A673 (cell line): Measurements from ENCODE around the gene ABR. TPM values are rescaled to one million over a fixed set of nuclear protein-coding genes. Genes with fewer than 3 reads are reported as not detected.
"Not testable (repeated sequence)": the region's sequence is repeated elsewhere in the genome, so short reads cannot be mapped to it uniquely, and the experiment has no call there.

Experiments
- BruUV-seq: library from RNA; stranded (reverse); fragments of 400-500 nt; replicated peaks from 2 replicates; lab custom pipeline; 2021; lab: Mats Ljungman, UMichigan
- CTCF ChIA-PET: fragments of 300-600 bp; sonication (Branson Sonifier 250); formaldehyde crosslinking; loops from one replicate; lab custom pipeline; 2022; ENCODE audit warnings: antibody characterized with exemption; lab: Charles Lee
- POLR2A ChIA-PET: fragments of 300-600 bp; sonication (Branson Sonifier 250); formaldehyde crosslinking; loops from one replicate; lab custom pipeline; 2022; ENCODE audit warnings: antibody characterized with exemption; ENCODE audit not compliant: low non-redundant PET; lab: Charles Lee
- DNase-seq: peaks from one replicate; pipeline ENCODE4 v3.0.0-alpha.2; 2015; ENCODE audit warnings: low spot score
- H3K27ac ChIP-seq: fragments of 200-600 bp; sonication (generic); 2 replicates; pipeline ENCODE4 v1.5.1; 2016; ENCODE audit warnings: mixed run types, low read depth, mild to moderate bottlenecking, mixed read lengths, antibody characterized with exemption, low read length; ENCODE audit not compliant: poor library complexity, severe bottlenecking
- H3K27me3 ChIP-seq: fragments of 200-600 bp; sonication (generic); replicated peaks from 2 replicates; pipeline ENCODE4 v1.6.1; 2017; ENCODE audit warnings: mixed run types, low read depth, mild to moderate bottlenecking, mixed read lengths, antibody characterized with exemption, low read length; ENCODE audit not compliant: insufficient read depth, poor library complexity
- H3K36me3 ChIP-seq: fragments of 200-600 bp; sonication (generic); 2 replicates; pipeline ENCODE4 v1.6.1; 2016; ENCODE audit warnings: mixed run types, mild to moderate bottlenecking, mixed read lengths, antibody characterized with exemption, low read length; ENCODE audit not compliant: insufficient read depth, poor library complexity, severe bottlenecking
- H3K4me1 ChIP-seq: fragments of 200-600 bp; sonication (generic); 2 replicates; pipeline ENCODE4 v1.6.1; 2017; ENCODE audit warnings: mixed run types, mild to moderate bottlenecking, mixed read lengths, antibody characterized with exemption, low read length; ENCODE audit not compliant: insufficient read depth, poor library complexity, severe bottlenecking
- H3K4me3 ChIP-seq: fragments of 200-600 bp; sonication (generic); 2 replicates; pipeline ENCODE4 v1.5.1; 2016; ENCODE audit warnings: low read depth, mixed run types, mild to moderate bottlenecking, mixed read lengths, low read length; ENCODE audit not compliant: poor library complexity, severe bottlenecking
- H3K9me3 ChIP-seq: fragments of 200-600 bp; sonication (generic); 2 replicates; pipeline ENCODE4 v1.6.1; 2016; ENCODE audit warnings: mixed run types, low read depth, mild to moderate bottlenecking, mixed read lengths, antibody characterized with exemption, low read length; ENCODE audit not compliant: poor library complexity, severe bottlenecking
- EZH2 ChIP-seq: fragments of 200-600 bp; sonication (generic); IDR thresholded peaks from 2 replicates; pipeline ENCODE4 v1.6.1; 2017; ENCODE audit warnings: borderline replicate concordance, low read depth, mild to moderate bottlenecking, mixed read lengths, antibody characterized with exemption, low read length; ENCODE audit not compliant: poor library complexity, severe bottlenecking
- intact Hi-C: fragments of 100-400 bp; cut with micrococcal nuclease; formaldehyde crosslinking; loops from one replicate; pipeline ENCODE4 v1.10.0; 2022; ENCODE audit not compliant: unreplicated experiment
- total RNA-seq: library from RNA; stranded (reverse); gene quantifications from 2 replicates; pipeline ENCODE4 v1.2.3, GENCODE V29; 2021
- TF ChIP-seq, protein P1 (sequence below): fragments of 300-800, 200-600 bp; sonication (generic); conservative IDR thresholded peaks from 2 replicates; pipeline ENCODE4 v1.5.1; 2017; ENCODE audit warnings: low read depth, mild to moderate bottlenecking, antibody characterized with exemption, low read length, moderate library complexity, mixed read lengths

The ABR gene
- total RNA-seq, 1 experiment from 2014 or later = 47.6 TPM

DNA sequence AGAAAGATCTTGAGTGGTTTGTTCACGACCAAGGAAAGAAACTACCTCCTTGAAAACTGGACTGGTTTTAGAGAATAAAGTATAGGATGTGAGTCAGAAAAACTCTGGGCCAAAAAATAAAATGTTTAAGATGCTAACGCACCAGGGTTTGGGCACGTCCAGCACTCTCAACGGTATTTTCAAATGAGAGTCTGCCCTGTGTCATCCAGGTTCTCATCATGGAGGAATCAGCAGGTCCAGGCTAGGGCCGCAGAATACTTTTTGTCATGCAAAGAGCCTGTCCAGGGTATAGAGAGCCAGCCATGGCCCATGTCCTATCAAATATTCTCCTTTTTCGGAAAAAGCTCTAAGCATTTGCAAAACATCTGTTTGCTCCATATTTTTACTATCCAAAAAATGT is 202.6 kb downstream of the ABR start:
- intact Hi-C loops = no loop called here
- no peak for TF ChIP-seq EZH2
- TF ChIP-seq, protein P1, sequence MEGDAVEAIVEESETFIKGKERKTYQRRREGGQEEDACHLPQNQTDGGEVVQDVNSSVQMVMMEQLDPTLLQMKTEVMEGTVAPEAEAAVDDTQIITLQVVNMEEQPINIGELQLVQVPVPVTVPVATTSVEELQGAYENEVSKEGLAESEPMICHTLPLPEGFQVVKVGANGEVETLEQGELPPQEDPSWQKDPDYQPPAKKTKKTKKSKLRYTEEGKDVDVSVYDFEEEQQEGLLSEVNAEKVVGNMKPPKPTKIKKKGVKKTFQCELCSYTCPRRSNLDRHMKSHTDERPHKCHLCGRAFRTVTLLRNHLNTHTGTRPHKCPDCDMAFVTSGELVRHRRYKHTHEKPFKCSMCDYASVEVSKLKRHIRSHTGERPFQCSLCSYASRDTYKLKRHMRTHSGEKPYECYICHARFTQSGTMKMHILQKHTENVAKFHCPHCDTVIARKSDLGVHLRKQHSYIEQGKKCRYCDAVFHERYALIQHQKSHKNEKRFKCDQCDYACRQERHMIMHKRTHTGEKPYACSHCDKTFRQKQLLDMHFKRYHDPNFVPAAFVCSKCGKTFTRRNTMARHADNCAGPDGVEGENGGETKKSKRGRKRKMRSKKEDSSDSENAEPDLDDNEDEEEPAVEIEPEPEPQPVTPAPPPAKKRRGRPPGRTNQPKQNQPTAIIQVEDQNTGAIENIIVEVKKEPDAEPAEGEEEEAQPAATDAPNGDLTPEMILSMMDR = no peak
- peaks cover 41% of the 10 kb centered on the region for H3K27me3 ChIP-seq
- POLR2A ChIA-PET = no interaction called here
- H3K4me3 ChIP-seq = no peak overlapping the region
- CTCF ChIA-PET = no interaction called here
- peaks cover 8% of the 10 kb centered on the region for H3K4me1 ChIP-seq
- DNase-seq = no peak
- BruUV-seq = no TSS peak
- no peaks in the 10 kb centered on the region for H3K36me3 ChIP-seq
- H3K9me3 ChIP-seq = no peaks in the 10 kb centered on the region
- no peak overlapping the region for H3K27ac ChIP-seq

DNA sequence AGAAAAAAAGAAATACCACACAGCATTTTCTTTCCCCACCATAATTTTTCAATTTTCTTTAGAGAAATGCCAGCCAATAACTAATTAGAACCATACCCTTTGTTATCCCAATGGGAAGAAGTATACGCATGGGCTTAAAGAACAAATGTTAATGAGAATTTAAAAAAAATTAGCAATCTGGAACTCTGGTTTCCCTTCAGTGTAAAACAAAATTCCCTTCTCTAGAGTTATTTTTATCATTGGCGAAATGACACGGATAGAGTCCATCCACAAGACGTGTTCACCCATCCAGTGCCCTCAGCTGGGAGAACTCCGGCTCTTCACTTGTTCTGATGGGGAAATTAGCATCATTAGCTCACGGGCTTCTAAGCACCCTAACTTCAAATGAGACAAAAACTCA is 203.5 kb downstream of the ABR start:
- intact Hi-C loops = no loop called here

GRCh38 chr17:975371-975915 is 204.3 kb downstream of the ABR start:
- Histone ChIP-seq H3K4me3 (no peak overlapping the region), H3K9me3 (no peaks in the 10 kb centered on the region), H3K27me3 (peaks cover 56% of the 10 kb centered on the region), H3K36me3 (no peaks in the 10 kb centered on the region), H3K4me1 (peaks cover 8% of the 10 kb centered on the region), H3K27ac (no peak overlapping the region)
- intact Hi-C loops = no loop called here
- TF ChIP-seq EZH2 = no peak
- TF ChIP-seq, protein P1 = no peak
- ChIA-PET POLR2A (no interaction called here), CTCF (no interaction called here)
- BruUV-seq = no TSS peak
- no peak for DNase-seq

More for the DNA sequence above, 203.5 kb downstream of the ABR start:
- H3K4me3 ChIP-seq = no peak overlapping the region
- ChIA-PET POLR2A (no interaction called here), CTCF (no interaction called here)
- no peak for TF ChIP-seq EZH2
- TF ChIP-seq, protein P1 = no peak
- no TSS peak for BruUV-seq
- H3K27ac ChIP-seq = no peak overlapping the region
- no peak for DNase-seq
- no peaks in the 10 kb centered on the region for H3K36me3 ChIP-seq
- no peaks in the 10 kb centered on the region for H3K9me3 ChIP-seq
- peaks cover 48% of the 10 kb centered on the region for H3K27me3 ChIP-seq
- peaks cover 8% of the 10 kb centered on the region for H3K4me1 ChIP-seq

GRCh38 chr17:974778-975177 is 205.0 kb downstream of the ABR start:
- H3K27ac ChIP-seq, intact Hi-C loops, H3K36me3 ChIP-seq, H3K9me3 ChIP-seq, DNase-seq, POLR2A ChIA-PET, H3K4me3 ChIP-seq, CTCF ChIA-PET, H3K4me1 ChIP-seq, BruUV-seq: not testable (repeated sequence)
- peaks cover 63% of the 10 kb centered on the region for H3K27me3 ChIP-seq
